Suppressor macrophage (primary cell): ENCODE data around the gene RAPGEF5.

Source experiments
- DNase-seq, 4 experiments: peaks; one replicate each; pipeline ENCODE4 v3.0.0-alpha.2; 2020 to 2022

The RAPGEF5 gene

DNA sequence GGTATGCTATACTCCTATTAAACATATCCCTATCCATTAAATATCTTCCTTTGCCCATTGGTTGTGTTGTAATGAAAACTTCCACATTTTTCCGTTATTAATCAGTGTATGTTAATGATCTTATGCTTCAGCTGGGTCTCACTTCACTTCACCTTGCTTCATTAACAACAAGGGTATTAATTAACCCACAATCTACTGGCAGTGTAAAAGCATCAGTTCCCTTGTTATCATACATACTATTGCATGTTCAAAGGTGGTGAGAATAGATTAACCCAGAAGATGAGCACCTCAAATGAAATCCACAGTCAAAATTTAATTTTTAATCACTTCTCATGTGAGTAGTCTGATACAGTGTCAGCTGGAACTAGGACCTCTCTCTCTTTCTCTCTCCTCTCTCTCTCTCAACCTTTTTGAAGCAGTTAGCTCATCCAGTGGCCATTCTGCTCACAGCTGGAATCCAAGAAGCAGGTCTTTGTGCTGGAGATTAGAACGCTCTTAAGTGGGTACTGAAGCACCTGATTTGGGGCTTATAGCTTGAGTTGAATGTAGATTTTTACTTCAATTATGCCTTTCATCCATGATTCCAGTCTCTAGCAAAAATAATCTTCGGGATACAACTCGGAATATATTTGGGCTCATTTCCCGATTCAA, 172.3 kb downstream of the RAPGEF5 start:
- DNase-seq: no peak

- no peak for DNase-seq
These were observed 173.3 kb downstream of the RAPGEF5 start for GRCh38 chr7:22183522-22184280.

- no peak for DNase-seq
These were observed 174.8 kb downstream of the RAPGEF5 start for GRCh38 chr7:22182149-22182548.

DNA sequence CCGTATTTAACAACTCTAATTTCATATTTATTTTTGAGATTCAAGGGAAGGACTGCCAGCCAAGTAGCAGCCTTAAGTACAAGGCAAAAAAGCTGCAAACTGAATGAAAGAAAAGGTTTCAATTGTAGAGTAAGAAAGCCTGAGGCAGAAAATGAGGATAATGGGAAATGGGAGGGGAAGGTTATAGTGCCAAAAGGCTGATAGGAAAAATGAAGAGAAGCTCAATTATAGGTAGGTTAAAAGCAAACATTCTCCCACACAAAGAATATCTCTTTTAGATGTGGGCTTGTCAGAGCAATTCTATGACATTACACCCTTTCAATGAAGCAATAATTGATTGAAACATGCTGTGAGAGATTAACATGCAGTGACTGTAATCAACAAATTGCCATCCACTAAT, 175.3 kb downstream of the RAPGEF5 start:
- DNase-seq: no peak

DNA sequence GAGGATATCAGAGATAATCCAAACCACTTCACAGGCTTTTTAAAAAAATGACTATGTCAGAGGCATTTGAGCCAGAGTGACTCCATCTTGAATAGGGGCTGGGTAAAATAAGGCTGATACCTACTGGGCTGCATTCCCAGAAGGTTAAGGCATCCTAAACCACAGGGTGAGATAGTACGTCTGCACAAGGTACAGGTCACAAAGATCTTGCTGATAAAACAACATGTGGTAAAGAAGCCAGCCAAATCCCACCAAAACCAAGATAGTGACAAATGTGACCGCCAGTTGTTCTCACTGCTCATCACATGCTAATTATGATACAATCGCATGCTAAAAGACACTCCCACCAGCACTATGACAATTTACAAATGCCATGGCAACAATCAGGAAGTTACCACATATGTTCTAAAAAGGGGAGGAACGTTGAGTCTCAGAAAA, 177.5 kb downstream of the RAPGEF5 start:
- peak in 1 of 4 experiments; percentile 3 for DNase-seq

DNA sequence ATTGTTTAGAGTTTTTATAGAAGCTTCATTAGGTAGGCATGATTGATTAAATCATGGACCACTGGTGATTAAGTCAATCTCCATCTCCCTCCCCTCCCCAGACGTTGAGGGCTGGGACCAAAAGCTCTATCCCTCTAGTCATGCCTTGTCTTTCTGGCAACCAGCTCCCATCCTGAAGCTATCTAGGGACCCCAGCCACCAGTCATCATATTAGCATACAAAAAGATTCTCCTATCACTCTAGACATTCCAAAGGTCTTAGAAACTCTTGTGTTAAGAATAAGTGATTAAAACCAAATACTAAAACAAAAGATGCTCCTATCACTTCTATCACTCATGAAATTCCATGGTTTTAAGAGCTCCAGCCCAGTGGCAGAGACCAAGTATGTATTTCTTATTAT, 178.2 kb downstream of the RAPGEF5 start:
- DNase-seq: no peak

- no peak for DNase-seq
These were observed 180.1 kb downstream of the RAPGEF5 start for GRCh38 chr7:22176791-22177412.

- peak in 3 of 4 experiments; percentile 10 to 34 (median 24) for DNase-seq
These were observed 182.4 kb downstream of the RAPGEF5 start for GRCh38 chr7:22174574-22174953.

DNA sequence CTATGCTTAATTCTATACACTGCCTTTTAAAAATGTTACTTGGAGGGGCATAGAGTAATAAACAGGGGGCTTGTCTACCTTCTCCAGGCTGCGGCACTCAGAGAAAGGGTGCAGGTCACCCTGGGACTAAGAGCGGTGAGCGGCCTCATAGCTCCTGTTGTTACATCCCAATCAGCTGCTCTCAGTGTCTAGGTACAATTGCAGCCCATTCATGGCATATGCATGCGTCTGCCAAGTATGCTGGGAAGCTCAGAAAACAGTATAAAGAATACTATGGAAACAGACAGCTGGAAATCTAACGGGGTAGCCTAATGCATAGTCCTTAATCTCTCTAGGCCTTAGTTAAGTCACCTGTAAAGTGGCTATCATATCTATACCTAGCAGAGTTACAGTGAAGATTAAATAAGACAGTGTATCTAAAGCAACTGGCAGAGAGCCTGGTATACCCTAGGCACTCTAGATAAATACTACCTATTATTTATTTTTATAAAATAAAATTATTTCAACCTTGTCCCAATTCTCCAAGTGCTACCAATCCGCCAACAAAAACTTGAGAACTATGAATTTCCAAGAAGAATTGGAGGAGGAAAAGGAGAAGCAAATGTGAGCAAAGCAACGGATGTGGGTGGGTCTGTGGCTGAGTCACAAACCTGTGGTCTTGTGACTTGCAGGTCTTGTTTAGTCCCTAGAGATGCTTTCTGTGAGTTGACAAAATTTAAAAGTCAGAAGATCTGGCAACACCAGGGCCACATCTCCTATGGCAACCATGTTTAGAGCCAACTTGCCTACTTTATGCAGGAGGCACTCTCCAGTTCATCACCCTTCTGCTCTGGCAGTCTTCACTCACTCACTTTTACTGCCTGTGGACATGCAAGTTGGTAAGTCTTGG, 183.0 kb downstream of the RAPGEF5 start:
- DNase-seq: peak; percentile 44 to 67 (median 59)

GRCh38 chr7:22168129-22168634, 188.8 kb downstream of the RAPGEF5 start:
- DNase-seq: no peak

DNA sequence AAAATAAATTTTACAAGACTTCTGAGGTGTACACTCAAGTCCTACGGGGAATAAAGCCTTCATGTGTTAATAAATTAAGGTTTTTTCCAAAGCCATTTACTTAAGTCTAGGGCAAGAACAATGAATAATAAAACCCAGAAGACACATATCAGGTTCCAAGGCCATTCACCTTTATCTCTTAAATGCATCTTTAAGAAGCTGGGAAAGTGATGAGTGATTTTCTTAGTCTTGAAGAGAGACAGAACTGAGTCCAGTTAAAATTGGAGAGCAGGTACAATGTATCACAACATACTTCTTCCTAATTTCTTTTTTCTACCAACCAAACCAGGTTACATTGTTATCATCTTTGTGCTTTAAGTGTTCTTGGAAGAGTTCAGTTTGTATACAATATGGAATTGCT, 189.5 kb downstream of the RAPGEF5 start:
- DNase-seq: no peak

GRCh38 chr7:22166928-22167327, 190.0 kb downstream of the RAPGEF5 start:
- no peak for DNase-seq

GRCh38 chr7:22159341-22159740, 197.6 kb downstream of the RAPGEF5 start:
- no peak for DNase-seq

DNA sequence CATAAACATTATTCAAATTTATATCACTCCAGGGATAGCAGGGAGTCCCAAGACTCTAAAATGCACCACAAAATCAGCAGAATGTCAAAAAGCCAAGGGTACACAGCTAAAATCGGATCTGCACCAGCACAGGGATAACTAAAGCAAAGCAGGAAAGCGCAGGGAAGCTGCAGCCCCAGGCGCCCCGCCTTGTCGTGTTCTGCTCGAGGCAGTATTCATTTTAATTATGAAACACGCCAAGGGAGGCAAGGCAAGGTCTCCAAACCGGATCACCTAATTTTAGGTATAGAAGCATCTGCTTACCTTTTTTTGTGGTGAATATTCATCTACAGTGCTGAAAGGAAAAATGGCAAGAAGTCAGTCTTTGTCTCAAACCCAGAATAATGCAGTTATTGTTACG, 199.4 kb downstream of the RAPGEF5 start:
- DNase-seq: no peak

DNA sequence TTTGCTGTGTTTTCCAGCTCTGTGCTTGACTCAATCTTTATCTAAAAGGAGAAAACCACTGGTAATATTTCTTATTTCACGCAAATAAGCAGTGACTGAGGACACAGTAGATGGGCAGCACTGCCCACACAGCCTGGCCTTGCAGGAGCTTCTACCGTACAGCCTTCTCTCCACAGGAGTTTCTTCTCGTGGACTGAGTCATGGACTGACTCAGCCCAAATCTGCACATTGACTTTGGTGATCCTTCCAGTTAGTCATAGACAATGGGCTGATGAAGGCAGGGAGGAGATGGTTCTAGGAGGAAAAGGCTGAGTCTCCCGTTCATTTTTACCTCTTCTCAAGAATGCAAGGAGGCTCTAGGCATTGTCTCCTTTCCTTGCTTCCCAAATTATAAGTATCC, 200.7 kb downstream of the RAPGEF5 start:
- peak; percentile 4 to 43 (median 13) for DNase-seq

- no peak for DNase-seq
These were observed 202.8 kb downstream of the RAPGEF5 start for GRCh38 chr7:22154143-22154529.

DNA sequence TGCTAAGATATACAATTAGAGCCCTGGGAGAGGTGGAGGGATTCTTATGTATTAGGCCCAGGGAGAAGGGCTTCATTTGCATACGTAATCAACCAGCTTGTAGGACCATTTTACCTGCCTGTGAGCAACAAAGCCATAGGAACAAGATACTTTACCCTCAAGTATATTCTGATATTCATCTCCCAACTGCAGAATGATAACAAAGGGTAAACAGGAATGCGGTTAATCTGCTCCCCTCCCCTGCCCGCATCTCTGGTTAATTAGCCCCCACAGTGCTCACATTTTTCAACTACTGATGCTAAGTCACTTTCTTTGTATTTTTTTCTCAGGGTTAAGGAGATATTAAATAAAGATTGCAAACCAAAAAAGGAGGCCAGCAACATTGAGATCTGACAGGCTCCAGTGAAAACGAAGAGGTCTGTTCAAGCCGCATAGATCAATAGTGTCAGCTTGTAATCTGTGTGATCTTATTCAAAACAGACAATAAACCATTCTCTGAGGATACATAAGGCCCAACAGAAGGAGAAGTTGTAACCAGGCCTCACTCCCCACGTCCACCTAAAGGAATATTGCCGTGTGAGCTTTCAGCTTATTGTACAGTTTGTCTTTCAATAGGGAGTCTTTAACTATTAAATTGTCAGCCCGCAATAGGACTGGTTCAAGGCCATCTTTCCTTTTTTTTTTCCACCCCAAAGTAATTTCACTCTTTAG, 203.4 kb downstream of the RAPGEF5 start:
- DNase-seq: no peak

GRCh38 chr7:22152690-22153089, 204.3 kb downstream of the RAPGEF5 start:
- DNase-seq: no peak

DNA sequence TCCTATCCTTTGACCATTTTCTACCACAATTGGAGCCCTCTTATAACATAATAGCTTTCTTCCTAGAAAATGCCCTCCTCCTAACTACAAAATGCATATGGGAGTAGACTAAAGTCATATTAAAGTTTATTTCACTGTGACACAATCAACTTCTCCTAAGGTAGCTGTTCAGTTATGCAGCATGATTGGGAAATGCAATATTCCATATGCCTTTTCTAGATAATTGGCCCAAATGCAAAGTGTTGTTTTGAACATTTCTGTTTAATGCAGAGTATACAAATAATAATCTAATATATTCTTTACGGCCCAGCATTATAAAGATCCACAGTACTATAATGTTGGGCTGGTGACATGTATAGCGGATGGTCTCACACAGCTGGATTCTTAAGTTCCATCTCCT, 205.1 kb downstream of the RAPGEF5 start:
- DNase-seq: no peak

DNA sequence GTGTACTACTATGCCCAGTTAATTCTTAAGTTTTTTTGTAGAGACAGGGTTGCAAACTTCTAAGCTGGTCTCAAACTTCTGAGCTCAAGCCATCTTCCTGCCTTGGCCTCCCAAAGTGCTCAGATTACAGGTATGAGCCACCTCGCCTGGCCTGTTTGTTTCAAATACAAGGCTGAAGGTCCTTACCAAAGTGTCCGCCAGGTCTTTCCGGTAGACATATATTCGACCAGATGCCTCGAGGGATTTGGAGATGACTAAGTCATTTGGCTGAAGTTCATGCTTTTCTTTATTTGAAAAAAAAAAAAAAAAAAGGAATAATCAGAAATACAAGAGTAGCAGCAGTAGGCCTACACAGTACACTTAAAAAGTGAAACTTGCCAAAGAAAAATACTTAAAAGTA, 206.7 kb downstream of the RAPGEF5 start:
- no peak for DNase-seq

- no peak for DNase-seq
These were observed 209.1 kb downstream of the RAPGEF5 start for GRCh38 chr7:22147868-22148267.

GRCh38 chr7:22146961-22147512, 209.9 kb downstream of the RAPGEF5 start:
- no peak for DNase-seq
